ENCODE results near the gene VAT1L.

VAT1L gene

GRCh38 chr16:77956231-77956630 is 167.9 kb downstream of the VAT1L start:
- Histone ChIP-seq H3K36me3 (ENCODE audit: insufficient read depth, low read length) (no peaks in the 10 kb centered on the region), H3K9me2 (ENCODE audit: low read depth, low read length) (no peaks in the 10 kb centered on the region), H3K27me3 (ENCODE audit: insufficient read depth, low read length) (no peaks in the 10 kb centered on the region), H3K79me2 (ENCODE audit: insufficient read depth, low read length) (no peaks in the 10 kb centered on the region), H3K4me1 (ENCODE audit: insufficient read depth, low read length, severe bottlenecking) (no peaks in the 10 kb centered on the region), H3K9ac (ENCODE audit: low read length) (no peak overlapping the region), H2AFZ (ENCODE audit: low read length) (no peak overlapping the region), H3K9me3 (ENCODE audit: low read length) (no peaks in the 10 kb centered on the region), H4K20me1 (ENCODE audit: insufficient read depth, low read length) (no peaks in the 10 kb centered on the region), H3K4me2 (ENCODE audit: low read length) (no peak overlapping the region), H3F3A (ENCODE audit: insufficient read depth, low read length) (no peaks in the 10 kb centered on the region), H3K4me3 (ENCODE audit: low read depth, low read length, poor library complexity, severe bottlenecking) (no peak overlapping the region), H3K27ac (ENCODE audit: low read depth, low read length, poor library complexity, severe bottlenecking) (no peak overlapping the region)
- TF ChIP-seq CTCF (IDR thresholded peaks at IDR 0.05; ENCODE audit: low read length): no peak
- no peak for TF ChIP-seq EZH2 (IDR thresholded peaks at IDR 0.05; ENCODE audit: borderline replicate concordance, low read length)

GRCh38 chr16:77960766-77961165 is 172.4 kb downstream of the VAT1L start:
- H3K4me2 ChIP-seq (ENCODE audit: low read length): no peak overlapping the region
- H3F3A ChIP-seq (ENCODE audit: insufficient read depth, low read length): no peaks in the 10 kb centered on the region
- no peak overlapping the region for H2AFZ ChIP-seq (ENCODE audit: low read length)
- H3K9me3 ChIP-seq (ENCODE audit: low read length): no peaks in the 10 kb centered on the region
- H3K79me2 ChIP-seq (ENCODE audit: insufficient read depth, low read length): no peaks in the 10 kb centered on the region
- no peak overlapping the region for H3K4me3 ChIP-seq (ENCODE audit: low read depth, low read length, poor library complexity, severe bottlenecking)
- H3K4me1 ChIP-seq (ENCODE audit: insufficient read depth, low read length, severe bottlenecking): no peaks in the 10 kb centered on the region
- H3K9me2 ChIP-seq (ENCODE audit: low read depth, low read length): no peaks in the 10 kb centered on the region
- no peak for TF ChIP-seq EZH2 (IDR thresholded peaks at IDR 0.05; ENCODE audit: borderline replicate concordance, low read length)
- no peak for TF ChIP-seq CTCF (IDR thresholded peaks at IDR 0.05; ENCODE audit: low read length)
- H3K27me3 ChIP-seq (ENCODE audit: insufficient read depth, low read length): no peaks in the 10 kb centered on the region
- no peaks in the 10 kb centered on the region for H4K20me1 ChIP-seq (ENCODE audit: insufficient read depth, low read length)
- H3K27ac ChIP-seq (ENCODE audit: low read depth, low read length, poor library complexity, severe bottlenecking): no peak overlapping the region
- H3K9ac ChIP-seq (ENCODE audit: low read length): no peak overlapping the region
- H3K36me3 ChIP-seq (ENCODE audit: insufficient read depth, low read length): no peaks in the 10 kb centered on the region

- Histone ChIP-seq H2AFZ (ENCODE audit: low read length) (no peak overlapping the region), H3K27ac (ENCODE audit: low read depth, low read length, poor library complexity, severe bottlenecking) (no peak overlapping the region), H3F3A (ENCODE audit: insufficient read depth, low read length) (no peaks in the 10 kb centered on the region), H3K79me2 (ENCODE audit: insufficient read depth, low read length) (no peaks in the 10 kb centered on the region), H3K4me2 (ENCODE audit: low read length) (no peak overlapping the region), H3K36me3 (ENCODE audit: insufficient read depth, low read length) (no peaks in the 10 kb centered on the region), H3K9me3 (ENCODE audit: low read length) (no peaks in the 10 kb centered on the region), H4K20me1 (ENCODE audit: insufficient read depth, low read length) (no peaks in the 10 kb centered on the region), H3K9me2 (ENCODE audit: low read depth, low read length) (no peaks in the 10 kb centered on the region), H3K27me3 (ENCODE audit: insufficient read depth, low read length) (no peaks in the 10 kb centered on the region), H3K4me1 (ENCODE audit: insufficient read depth, low read length, severe bottlenecking) (no peaks in the 10 kb centered on the region), H3K9ac (ENCODE audit: low read length) (no peak overlapping the region), H3K4me3 (ENCODE audit: low read depth, low read length, poor library complexity, severe bottlenecking) (no peak overlapping the region)
- TF ChIP-seq CTCF (IDR thresholded peaks at IDR 0.05; ENCODE audit: low read length) (no peak), EZH2 (IDR thresholded peaks at IDR 0.05; ENCODE audit: borderline replicate concordance, low read length) (no peak)
Observed at GRCh38 chr16:77961814-77962213, 173.4 kb downstream of the VAT1L start.

All from OCI-LY1 (cell line).